Keratinocyte (primary cell): Measurements from ENCODE around the gene MASTL. TPM values are rescaled to one million over a fixed set of nuclear protein-coding genes. Genes with fewer than 3 reads are reported as not detected.

Experiments used
- DNase-seq: peaks from one replicate; pipeline ENCODE4 v3.0.0-alpha.2; 2011; ENCODE audit warnings: low read depth, missing footprints, low spot score
- FAIRE-seq: peaks from 2 replicates; lab custom pipeline; 2011; peaks lifted over from hg19 to GRCh38; lab: Jason Lieb, UNC
- H2AFZ ChIP-seq: 2 replicates; pipeline ENCODE4 v1.6.0; 2012; ENCODE audit warnings: low read length, control low read depth, inconsistent platforms; ENCODE audit not compliant: control insufficient read depth
- H3K27ac ChIP-seq: 2 replicates; pipeline ENCODE4 v1.5.1; 2011; ENCODE audit warnings: low read length; ENCODE audit not compliant: control insufficient read depth, insufficient read depth
- H3K27me3 ChIP-seq: 3 replicates; pipeline ENCODE4 v1.6.0; 2011; ENCODE audit warnings: low read length; ENCODE audit not compliant: control insufficient read depth, insufficient read depth; ENCODE audit errors: extremely low read depth
- H3K36me3 ChIP-seq, 2 experiments: 2 replicates in 1 of 2; 3 replicates in 1 of 2; pipeline ENCODE4 v1.5.1; 2011; ENCODE audit warnings: low read length in 2 of 2, mild to moderate bottlenecking in 1 of 2; ENCODE audit not compliant: control insufficient read depth in 2 of 2, insufficient read depth in 2 of 2; ENCODE audit errors: extremely low read depth in 1 of 2
- H3K4me1 ChIP-seq: 3 replicates; pipeline ENCODE4 v1.5.1; 2011; ENCODE audit warnings: low read length; ENCODE audit not compliant: control insufficient read depth, insufficient read depth; ENCODE audit errors: extremely low read depth
- H3K4me2 ChIP-seq: 3 replicates; pipeline ENCODE4 v1.6.0; 2011; ENCODE audit warnings: low read depth, low read length; ENCODE audit not compliant: control insufficient read depth, insufficient read depth; ENCODE audit errors: extremely low read depth
- H3K4me3 ChIP-seq, 3 experiments: fragments of 200-600 bp in 1 of 3; sonication (generic) in 1 of 3; 2 replicates in 2 of 3; 3 replicates in 1 of 3; pipeline ENCODE4 v1.5.1; 2011 to 2016; ENCODE audit warnings: low read length in 3 of 3, mild to moderate bottlenecking in 3 of 3, control low read depth in 2 of 3, inconsistent platforms in 1 of 3, low read depth in 1 of 3, mixed read lengths in 1 of 3, mixed run types in 1 of 3, moderate library complexity in 1 of 3; ENCODE audit not compliant: control insufficient read depth in 2 of 3, insufficient read depth in 2 of 3; ENCODE audit errors: extremely low read depth in 1 of 3
- H3K79me2 ChIP-seq: 2 replicates; pipeline ENCODE4 v1.6.0; 2012; ENCODE audit warnings: low read length; ENCODE audit not compliant: control insufficient read depth, insufficient read depth
- H3K9ac ChIP-seq: 3 replicates; pipeline ENCODE4 v1.6.0; 2011; ENCODE audit warnings: low read length; ENCODE audit not compliant: control insufficient read depth, insufficient read depth; ENCODE audit errors: extremely low read depth
- H3K9me1 ChIP-seq: 3 replicates; pipeline ENCODE4 v1.6.0; 2011; ENCODE audit warnings: low read length; ENCODE audit not compliant: control insufficient read depth, insufficient read depth; ENCODE audit errors: extremely low read depth
- H3K9me3 ChIP-seq: 2 replicates; pipeline ENCODE4 v1.5.1; 2012; ENCODE audit warnings: low read depth, low read length; ENCODE audit not compliant: control insufficient read depth
- H4K20me1 ChIP-seq: 3 replicates; pipeline ENCODE4 v1.6.0; 2011; ENCODE audit warnings: low read length; ENCODE audit not compliant: control insufficient read depth, insufficient read depth; ENCODE audit errors: extremely low read depth
- EZH2 ChIP-seq: IDR thresholded peaks from one replicate; pipeline ENCODE4 v1.6.1; 2012; ENCODE audit warnings: inconsistent platforms, mild to moderate bottlenecking, low read length, moderate library complexity
- dilution Hi-C: fragments of 300-500 bp; cut with MboI; formaldehyde crosslinking; loops from one replicate; pipeline ENCODE4 v1.7.0; 2020; ENCODE audit warnings: low sequenced_read_pairs; ENCODE audit not compliant: extremely low pct_ligation_motif_present
- polyA plus RNA-seq, 5 experiments: library from polyadenylated mRNA; depleted of rRNA in 3 of 5; stranded (reverse) in 3 of 5; stranded (forward) in 1 of 5; unstranded in 1 of 5; fragments of >200 nt; gene quantifications; 1 replicate in 1 of 5; 2 replicates in 3 of 5; 3 replicates in 1 of 5; pipeline versions ENCODE4 v1.2.1 to v1.2.3, GENCODE V29; 2011 to 2012; ENCODE audit warnings: missing spikeins in 2 of 5, low read depth in 1 of 5, low replicate concordance in 1 of 5
- TF ChIP-seq, protein P1 (sequence below), 3 experiments: IDR thresholded peaks in 1 of 3; conservative IDR thresholded peaks in 1 of 3; optimal IDR thresholded peaks in 1 of 3; 2 replicates in 2 of 3; 3 replicates in 1 of 3; pipeline versions ENCODE3 to v1.5.1; 2011; ENCODE audit warnings: low read length in 3 of 3, mild to moderate bottlenecking in 3 of 3, moderate library complexity in 2 of 3, control low read depth in 1 of 3, inconsistent platforms in 1 of 3; ENCODE audit not compliant: insufficient read depth in 2 of 3; ENCODE audit errors: extremely low read depth in 1 of 3

The MASTL gene
- polyA plus RNA-seq, 1 donor (not counting 4 experiments of a cell fraction or from before 2014, with no cell fraction given) = 13.6 TPM

DNA sequence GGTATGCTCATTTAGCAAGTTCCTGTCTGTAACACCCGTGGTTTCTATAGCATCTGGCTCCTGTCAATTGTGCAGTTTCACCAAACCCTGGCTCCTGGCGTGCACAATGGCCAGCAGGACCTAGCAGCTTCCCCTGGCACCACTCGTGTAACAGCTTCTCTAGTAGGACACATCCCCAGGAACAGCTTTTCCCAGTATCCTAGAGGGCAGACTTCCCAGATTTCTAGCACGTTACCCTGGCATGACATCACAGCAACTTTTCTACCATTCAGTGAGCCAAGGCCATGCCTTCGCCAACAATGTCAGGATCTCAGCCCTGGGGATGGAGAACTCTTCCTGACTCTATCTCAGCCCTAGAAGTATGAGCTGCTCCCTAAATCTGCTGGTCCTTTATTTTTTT is 7.5 kb upstream of the MASTL start:
- peaks cover 4% of the 10 kb centered on the region for H4K20me1 ChIP-seq
- peaks cover 14 to 37% of the 10 kb centered on the region in 2 experiments for H3K36me3 ChIP-seq
- DNase-seq = no peak
- dilution Hi-C loops = no loop called here
- H3K9me3 ChIP-seq = no peaks in the 10 kb centered on the region
- TF ChIP-seq EZH2 = no peak
- TF ChIP-seq, protein P1, sequence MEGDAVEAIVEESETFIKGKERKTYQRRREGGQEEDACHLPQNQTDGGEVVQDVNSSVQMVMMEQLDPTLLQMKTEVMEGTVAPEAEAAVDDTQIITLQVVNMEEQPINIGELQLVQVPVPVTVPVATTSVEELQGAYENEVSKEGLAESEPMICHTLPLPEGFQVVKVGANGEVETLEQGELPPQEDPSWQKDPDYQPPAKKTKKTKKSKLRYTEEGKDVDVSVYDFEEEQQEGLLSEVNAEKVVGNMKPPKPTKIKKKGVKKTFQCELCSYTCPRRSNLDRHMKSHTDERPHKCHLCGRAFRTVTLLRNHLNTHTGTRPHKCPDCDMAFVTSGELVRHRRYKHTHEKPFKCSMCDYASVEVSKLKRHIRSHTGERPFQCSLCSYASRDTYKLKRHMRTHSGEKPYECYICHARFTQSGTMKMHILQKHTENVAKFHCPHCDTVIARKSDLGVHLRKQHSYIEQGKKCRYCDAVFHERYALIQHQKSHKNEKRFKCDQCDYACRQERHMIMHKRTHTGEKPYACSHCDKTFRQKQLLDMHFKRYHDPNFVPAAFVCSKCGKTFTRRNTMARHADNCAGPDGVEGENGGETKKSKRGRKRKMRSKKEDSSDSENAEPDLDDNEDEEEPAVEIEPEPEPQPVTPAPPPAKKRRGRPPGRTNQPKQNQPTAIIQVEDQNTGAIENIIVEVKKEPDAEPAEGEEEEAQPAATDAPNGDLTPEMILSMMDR (optimal IDR thresholded peaks at IDR 0.05 in 1 of 3, IDR thresholded peaks at IDR 0.05 in 1 of 3, conservative IDR thresholded peaks at IDR 0.05 in 1 of 3; ENCODE audit: extremely low read depth in 1 of 3, insufficient read depth in 2 of 3, low read length in 3 of 3) = no peak
- H3K4me2 ChIP-seq = no peak overlapping the region
- no peak for FAIRE-seq
- no peak overlapping the region for H3K27ac ChIP-seq
- H3K4me1 ChIP-seq = peaks cover 6% of the 10 kb centered on the region
- no peak overlapping the region for H3K4me3 ChIP-seq
- no peaks in the 10 kb centered on the region for H3K27me3 ChIP-seq
- peaks cover 79% of the 10 kb centered on the region for H3K79me2 ChIP-seq
- no peak overlapping the region for H2AFZ ChIP-seq
- no peaks in the 10 kb centered on the region for H3K9me1 ChIP-seq
- no peak overlapping the region for H3K9ac ChIP-seq

DNA sequence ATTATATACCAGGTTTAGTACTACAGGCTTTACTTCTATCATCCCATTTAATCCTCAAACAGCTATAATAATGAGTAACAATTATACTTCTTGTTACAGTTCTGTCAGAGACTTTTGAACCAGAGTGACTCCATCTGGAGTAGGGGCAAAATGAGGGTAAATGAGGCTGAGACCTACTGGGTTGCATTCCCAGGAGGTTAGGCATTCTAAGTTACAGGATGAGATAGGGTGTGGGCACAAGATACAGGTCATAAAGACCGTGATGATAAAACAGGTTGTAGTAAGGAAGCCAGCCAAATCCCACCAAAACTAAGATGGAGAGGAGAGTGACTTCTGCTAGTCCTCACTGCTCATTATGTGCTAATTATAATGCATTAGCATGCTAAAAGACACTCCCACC is 4.9 kb upstream of the MASTL start:
- peaks cover 12 to 33% of the 10 kb centered on the region in 2 experiments for H3K36me3 ChIP-seq
- no peak for FAIRE-seq
- no peaks in the 10 kb centered on the region for H3K9me3 ChIP-seq

More for the DNA sequence above, 4.9 kb upstream of the MASTL start:
- no peak overlapping the region for H2AFZ ChIP-seq
- dilution Hi-C loops = no loop called here
- H3K79me2 ChIP-seq = peaks cover 85% of the 10 kb centered on the region
- no peak overlapping the region for H3K9ac ChIP-seq
- DNase-seq = no peak
- no peak overlapping the region for H3K27ac ChIP-seq
- H3K4me3 ChIP-seq = no peak overlapping the region
- no peaks in the 10 kb centered on the region for H3K9me1 ChIP-seq
- no peaks in the 10 kb centered on the region for H3K27me3 ChIP-seq
- H4K20me1 ChIP-seq = peaks cover 4% of the 10 kb centered on the region
- H3K4me1 ChIP-seq = peaks cover 9% of the 10 kb centered on the region
- H3K4me2 ChIP-seq = no peak overlapping the region
- no peak for TF ChIP-seq EZH2
- TF ChIP-seq, protein P1 (optimal IDR thresholded peaks at IDR 0.05 in 1 of 3, IDR thresholded peaks at IDR 0.05 in 1 of 3, conservative IDR thresholded peaks at IDR 0.05 in 1 of 3; ENCODE audit: extremely low read depth in 1 of 3, insufficient read depth in 2 of 3, low read length in 3 of 3) = no peak
